NT2/D1 (cell line): Measurements from ENCODE around the gene GOLGB1.

Experiments
- SUZ12 ChIP-seq: IDR thresholded peaks from 2 replicates; pipeline ENCODE4 v1.6.1; 2011; ENCODE audit not compliant: insufficient read length, insufficient read depth; ENCODE audit errors: extremely low read depth
- YY1 ChIP-seq: IDR thresholded peaks from 2 replicates; pipeline ENCODE4 v1.6.1; 2011; ENCODE audit not compliant: insufficient read length, insufficient read depth
- ZNF274 ChIP-seq: IDR thresholded peaks from 2 replicates; pipeline ENCODE4 v1.6.1; 2011; ENCODE audit warnings: mild to moderate bottlenecking, low read depth, low read length

DNA sequence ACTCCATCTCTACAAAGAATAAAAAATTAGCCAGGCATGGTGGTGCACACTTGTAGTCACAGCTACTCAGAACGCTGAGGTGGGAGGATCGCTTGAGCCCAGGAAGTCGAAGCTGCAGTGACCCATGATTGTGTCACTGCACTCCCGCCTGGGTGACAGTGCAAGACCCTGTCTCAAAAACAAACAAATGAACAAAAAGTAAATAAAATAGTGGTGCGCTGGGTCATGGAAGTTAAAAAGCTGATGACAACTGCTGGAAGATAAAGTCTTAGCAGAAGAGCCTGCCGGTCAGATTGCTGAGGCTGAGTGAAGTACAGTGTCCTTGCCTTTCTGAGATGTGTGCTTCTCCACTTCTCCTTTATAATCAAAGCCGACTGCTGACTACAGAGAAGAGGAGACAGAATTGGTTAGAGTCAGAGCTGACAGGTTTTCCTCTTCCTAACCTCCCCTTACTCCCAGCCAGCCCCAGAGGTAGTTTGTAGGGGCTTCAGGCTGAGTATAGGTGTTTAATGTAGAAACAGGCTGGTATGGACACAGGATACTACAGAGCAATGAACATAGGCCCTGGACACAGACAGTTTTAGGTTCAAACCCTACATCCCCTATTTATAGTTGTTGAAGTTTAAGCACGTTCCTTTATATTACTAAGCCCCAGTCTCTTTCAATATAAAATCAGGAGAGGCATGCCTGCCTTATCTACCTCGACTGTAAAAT, 106.8 kb downstream of the GOLGB1 start:
- TF ChIP-seq ZNF274 (no peak), SUZ12 (no peak), YY1 (no peak)
